ENCODE results near the gene CDON.

CDON gene

GRCh38 chr11:125944350-125945010, 118.2 kb downstream of the CDON start:
- no peak for DNase-seq

- DNase-seq: no peak
Measured at GRCh38 chr11:125943661-125944349, 118.9 kb downstream of the CDON start.

GRCh38 chr11:125942771-125943428, 119.8 kb downstream of the CDON start:
- no peak for DNase-seq

GRCh38 chr11:125941619-125942611, 120.8 kb downstream of the CDON start:
- DNase-seq: peak in 1 of 14 donors; percentile 85

- DNase-seq: peak in 1 of 14 donors; percentile 85
Measured at GRCh38 chr11:125941267-125941618, 121.4 kb downstream of the CDON start.

- DNase-seq: no peak
Measured at GRCh38 chr11:125940145-125940544, 122.5 kb downstream of the CDON start.

- DNase-seq: no peak
Measured at GRCh38 chr11:125939081-125939521, 123.6 kb downstream of the CDON start.

- DNase-seq: no peak
Measured at GRCh38 chr11:125938418-125938817, 124.2 kb downstream of the CDON start.

- no peak for DNase-seq
Measured at GRCh38 chr11:125935618-125936199, 127.0 kb downstream of the CDON start.

- no peak for DNase-seq
Measured at GRCh38 chr11:125935056-125935455, 127.6 kb downstream of the CDON start.

GRCh38 chr11:125934473-125934872, 128.2 kb downstream of the CDON start:
- no peak for DNase-seq

GRCh38 chr11:125933030-125933813, 129.4 kb downstream of the CDON start:
- no peak for DNase-seq

- no peak for DNase-seq
Measured at GRCh38 chr11:125932301-125932700, 130.4 kb downstream of the CDON start.

GRCh38 chr11:125931668-125932067, 131.0 kb downstream of the CDON start:
- DNase-seq: no peak

- no peak for DNase-seq
Measured at GRCh38 chr11:125931116-125931515, 131.6 kb downstream of the CDON start.

GRCh38 chr11:125930076-125930450, 132.6 kb downstream of the CDON start:
- DNase-seq: no peak

- DNase-seq: no peak
Measured at GRCh38 chr11:125929445-125930075, 133.1 kb downstream of the CDON start.

GRCh38 chr11:125926682-125927081, 136.0 kb downstream of the CDON start:
- DNase-seq: no peak

GRCh38 chr11:125925804-125926203, 136.9 kb downstream of the CDON start:
- no peak for DNase-seq

GRCh38 chr11:125925247-125925740, 137.4 kb downstream of the CDON start:
- no peak for DNase-seq
